Loucy (cell line): ENCODE results near the gene QPCT.

Experiments
- CTCF ChIP-seq: fragments of 200-600 bp; sonication (generic); conservative IDR thresholded peaks from 2 replicates; pipeline ENCODE4 v1.5.1; 2014; ENCODE audit warnings: mild to moderate bottlenecking, antibody characterized with exemption, low read length
- EZH2phosphoT487 ChIP-seq: fragments of 200-600 bp; IDR thresholded peaks from 2 replicates; pipeline ENCODE4 v1.6.1; 2018; ENCODE audit warnings: antibody characterized with exemption, mild to moderate bottlenecking, moderate library complexity, borderline replicate concordance

- TF ChIP-seq CTCF = no peak
- no peak for TF ChIP-seq EZH2phosphoT487
These were observed 11.3 kb downstream of the QPCT start for GRCh38 chr2:37355735-37356134.
